Stimulated activated memory B cell treated with anti-CD40 and anti-IgM and Interleukin-4, amounts not matched to agents 10 μg/mL and 1 μg/mL and 100 μg/mL, for 72 hours (primary cell): ENCODE measurements around the gene FMNL2.

ENCODE experiments used
- ATAC-seq: fragments of 150-1000 bp; cut with Tn5 transposase; 2 replicates; pipeline ENCODE4 v1.10.0; 2021
- H3K27ac Mint-ChIP-seq: one replicate; pipeline ENCODE4 v1.8.0; 2022; ENCODE audit warnings: mild to moderate bottlenecking, mixed read lengths
- H3K27me3 Mint-ChIP-seq: one replicate; pipeline ENCODE4 v1.8.0; 2022; ENCODE audit warnings: mixed read lengths
- H3K36me3 Mint-ChIP-seq: one replicate; pipeline ENCODE4 v1.8.0; 2022; ENCODE audit warnings: mixed read lengths
- H3K4me1 Mint-ChIP-seq: one replicate; pipeline ENCODE4 v1.8.0; 2022; ENCODE audit warnings: mixed read lengths
- H3K4me3 Mint-ChIP-seq: one replicate; pipeline ENCODE4 v1.8.0; 2022; ENCODE audit warnings: mild to moderate bottlenecking, moderate library complexity, mixed read lengths
- H3K9me3 Mint-ChIP-seq: one replicate; pipeline ENCODE4 v1.8.0; 2022; ENCODE audit warnings: mixed read lengths

Gene FMNL2

GRCh38 chr2:152650768-152651371, 315.9 kb downstream of the FMNL2 start:
- no peak overlapping the region for H3K4me3 Mint-ChIP-seq
- H3K36me3 Mint-ChIP-seq, result peaks cover 5% of the 10 kb centered on the region
- H3K4me1 Mint-ChIP-seq, result no peaks in the 10 kb centered on the region
- ATAC-seq, result no peak
- H3K27me3 Mint-ChIP-seq, result no peaks in the 10 kb centered on the region
- H3K9me3 Mint-ChIP-seq, result no peaks in the 10 kb centered on the region
- H3K27ac Mint-ChIP-seq, result no peak overlapping the region

DNA sequence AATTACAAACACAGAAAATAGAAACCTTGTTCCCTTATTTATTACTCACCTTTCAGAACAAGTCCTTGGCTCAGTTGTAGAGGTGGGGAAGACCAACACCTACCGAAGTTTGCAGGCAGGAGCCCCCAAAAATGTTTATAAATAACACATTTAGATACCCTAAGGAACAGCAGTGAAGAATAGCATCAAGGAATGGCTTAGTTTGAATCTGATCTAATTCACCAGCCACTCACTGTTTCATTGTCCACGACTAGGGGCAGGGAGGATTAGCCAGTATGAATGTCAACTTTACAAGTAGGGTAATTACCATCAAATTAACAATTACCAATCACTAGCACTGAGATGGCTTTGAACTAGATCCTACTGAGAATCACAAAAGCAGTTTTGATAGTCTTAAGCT, 316.9 kb downstream of the FMNL2 start:
- Mint-ChIP-seq H3K4me1 (no peaks in the 10 kb centered on the region), H3K27ac (no peak overlapping the region), H3K36me3 (peaks cover 12% of the 10 kb centered on the region), H3K4me3 (no peak overlapping the region), H3K9me3 (no peaks in the 10 kb centered on the region), H3K27me3 (no peaks in the 10 kb centered on the region)
- no peak for ATAC-seq

GRCh38 chr2:152655880-152656279, 320.9 kb downstream of the FMNL2 start:
- no peaks in the 10 kb centered on the region for H3K27me3 Mint-ChIP-seq
- ATAC-seq, result no peak
- peaks cover 42% of the 10 kb centered on the region for H3K36me3 Mint-ChIP-seq
- H3K27ac Mint-ChIP-seq, result no peak overlapping the region
- H3K4me3 Mint-ChIP-seq, result no peak overlapping the region
- H3K9me3 Mint-ChIP-seq, result no peaks in the 10 kb centered on the region
- no peaks in the 10 kb centered on the region for H3K4me1 Mint-ChIP-seq

DNA sequence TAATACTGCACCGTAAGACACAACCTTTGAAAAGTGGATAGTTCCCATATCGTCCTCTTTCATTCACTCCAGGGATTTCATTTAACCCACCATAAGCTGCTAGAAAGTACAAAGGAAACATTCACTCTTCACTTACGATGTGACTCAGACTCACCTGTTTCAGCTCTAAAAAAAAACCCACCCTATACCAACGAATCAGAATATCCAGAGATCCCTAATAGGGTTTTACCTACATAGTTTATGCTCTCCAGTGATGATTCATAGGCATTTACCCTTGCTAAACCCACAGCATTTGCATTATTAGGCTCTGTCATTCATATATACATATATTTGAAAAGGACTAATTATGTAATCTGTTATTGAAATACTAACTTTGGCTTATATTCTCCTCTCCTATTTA, 322.1 kb downstream of the FMNL2 start:
- Mint-ChIP-seq H3K9me3 (no peaks in the 10 kb centered on the region), H3K4me1 (no peaks in the 10 kb centered on the region), H3K27me3 (no peaks in the 10 kb centered on the region), H3K36me3 (peaks cover 37% of the 10 kb centered on the region), H3K27ac (peak overlapping the region; percentile 49), H3K4me3 (no peak overlapping the region)
- ATAC-seq, result peak; percentile 39

- Mint-ChIP-seq H3K27ac (no peak overlapping the region), H3K27me3 (no peaks in the 10 kb centered on the region), H3K4me1 (no peaks in the 10 kb centered on the region), H3K36me3 (peaks cover 39% of the 10 kb centered on the region), H3K9me3 (no peaks in the 10 kb centered on the region), H3K4me3 (no peak overlapping the region)
- no peak for ATAC-seq
Measured at GRCh38 chr2:152658221-152658620, 323.2 kb downstream of the FMNL2 start.

GRCh38 chr2:152661076-152661475, 326.1 kb downstream of the FMNL2 start:
- Mint-ChIP-seq H3K4me1 (no peaks in the 10 kb centered on the region), H3K4me3 (no peak overlapping the region), H3K9me3 (no peaks in the 10 kb centered on the region), H3K36me3 (peaks cover 57% of the 10 kb centered on the region), H3K27me3 (no peaks in the 10 kb centered on the region), H3K27ac (no peak overlapping the region)
- ATAC-seq, result no peak

DNA sequence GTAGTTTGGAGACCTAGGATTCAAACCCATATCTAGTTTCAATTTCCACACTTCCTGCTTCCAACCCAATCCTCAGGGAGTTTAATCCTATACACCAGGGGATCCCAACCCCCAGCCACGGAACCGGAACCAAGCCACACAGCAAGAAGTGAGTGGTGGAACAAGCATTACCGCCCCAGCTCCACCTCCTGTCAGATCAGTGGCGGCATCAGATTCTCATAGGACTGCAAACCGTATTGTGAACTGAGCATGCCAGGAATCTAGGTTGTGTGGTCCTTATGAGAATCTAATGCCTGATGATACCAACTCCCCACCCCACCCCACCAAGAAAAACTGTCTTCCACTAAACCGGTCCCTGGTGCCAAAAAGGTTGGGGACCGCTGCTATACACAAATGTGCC, 329.8 kb downstream of the FMNL2 start:
- Mint-ChIP-seq H3K9me3 (no peaks in the 10 kb centered on the region), H3K4me3 (no peak overlapping the region), H3K27me3 (no peaks in the 10 kb centered on the region), H3K36me3 (peaks cover 51% of the 10 kb centered on the region), H3K27ac (no peak overlapping the region), H3K4me1 (no peaks in the 10 kb centered on the region)
- no peak for ATAC-seq

- no peaks in the 10 kb centered on the region for H3K27me3 Mint-ChIP-seq
- peaks cover 40% of the 10 kb centered on the region for H3K36me3 Mint-ChIP-seq
- no peak overlapping the region for H3K27ac Mint-ChIP-seq
- H3K4me3 Mint-ChIP-seq, result no peak overlapping the region
- H3K4me1 Mint-ChIP-seq, result no peaks in the 10 kb centered on the region
- H3K9me3 Mint-ChIP-seq, result no peaks in the 10 kb centered on the region
- no peak for ATAC-seq
Measured at GRCh38 chr2:152674334-152674733, 339.4 kb downstream of the FMNL2 start.

DNA sequence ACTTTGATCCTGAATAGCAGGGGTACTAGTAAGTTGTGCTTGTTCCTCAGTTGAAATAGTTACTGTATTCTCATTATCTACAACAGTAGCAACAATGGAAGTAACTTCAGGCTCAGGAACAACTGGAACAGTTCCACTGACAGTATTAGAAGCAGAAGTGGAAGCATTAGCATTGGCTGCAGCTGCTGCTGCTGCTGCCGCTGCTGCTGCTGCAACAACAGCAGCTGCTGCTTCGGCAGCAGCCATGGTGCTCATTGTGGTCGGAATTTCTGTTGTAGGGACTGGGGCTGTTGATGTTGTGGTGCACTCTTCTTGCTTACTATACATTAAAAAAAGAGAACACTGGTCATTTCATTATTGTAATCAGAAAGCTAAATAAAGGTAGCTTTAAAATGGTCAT, 341.5 kb downstream of the FMNL2 start:
- Mint-ChIP-seq H3K36me3 (peaks cover 46% of the 10 kb centered on the region), H3K27ac (no peak overlapping the region), H3K4me1 (no peaks in the 10 kb centered on the region), H3K4me3 (no peak overlapping the region), H3K9me3 (no peaks in the 10 kb centered on the region), H3K27me3 (no peaks in the 10 kb centered on the region)
- no peak for ATAC-seq

GRCh38 chr2:152678808-152679207, 343.8 kb downstream of the FMNL2 start:
- peaks cover 49% of the 10 kb centered on the region for H3K36me3 Mint-ChIP-seq
- ATAC-seq, result no peak
- no peaks in the 10 kb centered on the region for H3K9me3 Mint-ChIP-seq
- no peak overlapping the region for H3K27ac Mint-ChIP-seq
- H3K27me3 Mint-ChIP-seq, result no peaks in the 10 kb centered on the region
- peaks cover 6% of the 10 kb centered on the region for H3K4me1 Mint-ChIP-seq
- H3K4me3 Mint-ChIP-seq, result no peak overlapping the region

DNA sequence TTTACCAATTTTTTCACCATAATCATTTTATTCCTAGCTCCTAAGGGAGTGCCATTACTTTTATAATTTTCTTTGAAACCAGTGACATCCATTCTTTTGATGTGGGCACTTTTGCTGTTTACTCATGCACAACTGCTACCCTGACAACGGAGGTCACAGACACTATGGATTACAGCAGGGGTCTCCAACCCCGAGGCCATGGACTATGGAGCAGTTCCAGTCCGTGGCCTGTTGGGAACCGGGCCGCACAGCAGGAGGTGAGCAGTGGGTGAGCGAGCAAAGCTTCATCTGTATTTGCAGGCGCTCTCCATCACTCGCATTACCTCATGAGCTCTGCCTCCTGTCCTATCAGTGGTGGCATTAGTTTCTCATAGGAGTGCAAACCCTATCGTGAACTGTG, 347.7 kb downstream of the FMNL2 start:
- Mint-ChIP-seq H3K27me3 (no peaks in the 10 kb centered on the region), H3K36me3 (peaks cover 44% of the 10 kb centered on the region), H3K4me1 (peaks cover 25% of the 10 kb centered on the region), H3K4me3 (no peak overlapping the region), H3K27ac (no peak overlapping the region), H3K9me3 (no peaks in the 10 kb centered on the region)
- ATAC-seq, result no peak

- H3K4me3 Mint-ChIP-seq, result no peak overlapping the region
- no peak for ATAC-seq
- no peaks in the 10 kb centered on the region for H3K9me3 Mint-ChIP-seq
- peaks cover 25% of the 10 kb centered on the region for H3K4me1 Mint-ChIP-seq
- peaks cover 49% of the 10 kb centered on the region for H3K36me3 Mint-ChIP-seq
- no peak overlapping the region for H3K27ac Mint-ChIP-seq
- H3K27me3 Mint-ChIP-seq, result no peaks in the 10 kb centered on the region
Measured at GRCh38 chr2:152683400-152683799, 348.4 kb downstream of the FMNL2 start.

GRCh38 chr2:152686321-152686720, 351.3 kb downstream of the FMNL2 start:
- peaks cover 25% of the 10 kb centered on the region for H3K4me1 Mint-ChIP-seq

DNA sequence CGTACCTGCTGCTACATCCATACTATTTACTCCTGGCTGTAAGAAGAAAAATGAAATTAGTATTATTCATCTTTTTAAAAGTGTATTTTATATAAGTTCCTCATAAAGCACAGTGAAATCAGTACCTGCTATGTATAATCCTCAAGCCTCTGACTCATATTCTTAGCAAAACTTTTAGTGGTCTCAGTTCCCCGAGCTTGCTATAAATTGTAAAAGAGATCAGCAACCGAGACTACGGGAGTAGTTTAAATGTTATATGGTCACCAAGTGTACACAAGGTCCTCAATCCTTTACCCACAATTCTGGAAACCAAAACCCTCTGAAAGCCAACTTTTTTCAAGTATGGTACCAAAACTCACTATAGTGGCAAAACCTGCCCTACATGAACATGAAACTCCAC, 358.1 kb downstream of the FMNL2 start:
- Mint-ChIP-seq H3K9me3 (no peaks in the 10 kb centered on the region), H3K4me1 (peaks cover 18% of the 10 kb centered on the region), H3K36me3 (peaks cover 27% of the 10 kb centered on the region), H3K27ac (peak overlapping the region; percentile 12), H3K4me3 (no peak overlapping the region), H3K27me3 (no peaks in the 10 kb centered on the region)
- ATAC-seq, result peak; percentile 90

More at GRCh38 chr2:152686321-152686720, 351.3 kb downstream of the FMNL2 start:
- Mint-ChIP-seq H3K4me3 (no peak overlapping the region), H3K36me3 (peaks cover 49% of the 10 kb centered on the region), H3K9me3 (no peaks in the 10 kb centered on the region), H3K27me3 (no peaks in the 10 kb centered on the region), H3K27ac (no peak overlapping the region)
- ATAC-seq, result no peak

- Mint-ChIP-seq H3K4me1 (peaks cover 18% of the 10 kb centered on the region), H3K27me3 (no peaks in the 10 kb centered on the region), H3K9me3 (no peaks in the 10 kb centered on the region), H3K36me3 (peaks cover 17% of the 10 kb centered on the region), H3K4me3 (peak overlapping the region; percentile 60), H3K27ac (peak overlapping the region; percentile 60)
- ATAC-seq, result no peak
Measured at GRCh38 chr2:152694161-152694661, 359.2 kb downstream of the FMNL2 start.

DNA sequence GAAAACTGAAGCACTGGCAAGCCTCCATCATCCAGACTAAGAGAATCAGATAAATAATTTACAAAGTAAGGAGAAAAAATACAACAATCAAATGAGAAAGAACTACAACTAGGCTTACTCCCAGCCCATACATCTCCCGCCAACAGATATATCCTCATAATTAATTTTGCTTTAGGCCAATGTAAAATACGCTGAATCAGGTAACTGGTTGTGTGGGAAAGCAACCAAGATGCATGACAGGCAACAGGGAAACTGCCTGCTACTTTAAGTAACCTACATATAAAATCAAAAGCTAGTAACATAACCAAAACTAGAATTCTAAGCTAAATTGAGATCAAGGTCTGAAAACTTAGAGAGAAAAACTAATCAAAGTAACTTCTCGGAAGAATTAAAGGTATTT, 360.8 kb downstream of the FMNL2 start:
- no peak for ATAC-seq
- H3K27ac Mint-ChIP-seq, result no peak overlapping the region
- peaks cover 17% of the 10 kb centered on the region for H3K36me3 Mint-ChIP-seq
- H3K4me3 Mint-ChIP-seq, result no peak overlapping the region
- no peaks in the 10 kb centered on the region for H3K9me3 Mint-ChIP-seq
- peaks cover 24% of the 10 kb centered on the region for H3K4me1 Mint-ChIP-seq
- H3K27me3 Mint-ChIP-seq, result no peaks in the 10 kb centered on the region
